PFSK-1 (cell line): Measurements from ENCODE around the gene ADGRF1.

Source experiments
- FOXP2 ChIP-seq: optimal IDR thresholded peaks from 2 replicates; pipeline ENCODE3; 2011; ENCODE audit warnings: borderline replicate concordance, control low read depth, inconsistent platforms; ENCODE audit not compliant: insufficient read depth; ENCODE audit errors: extremely low read length, extremely low read depth
- POLR2AphosphoS5 ChIP-seq: IDR thresholded peaks from 2 replicates; pipeline ENCODE4 v1.6.1; 2012; ENCODE audit warnings: low read depth, mild to moderate bottlenecking, control low read depth, low read length, moderate library complexity
- REST ChIP-seq, 2 experiments: IDR thresholded peaks; 2 replicates each; pipeline versions ENCODE4 v1.6.1 to v1.8.0; 2011 to 2012; ENCODE audit warnings: low read depth in 2 of 2, low read length in 2 of 2, control low read depth in 1 of 2, inconsistent platforms in 1 of 2, mild to moderate bottlenecking in 1 of 2, moderate library complexity in 1 of 2; ENCODE audit not compliant: insufficient read depth in 1 of 2
- SIN3A ChIP-seq: IDR thresholded peaks from 2 replicates; pipeline ENCODE4 v1.6.1; 2012; ENCODE audit warnings: mild to moderate bottlenecking, low read length, moderate library complexity, borderline replicate concordance; ENCODE audit not compliant: insufficient read depth
- TAF1 ChIP-seq: IDR thresholded peaks from 2 replicates; pipeline ENCODE4 v1.6.1; 2012; ENCODE audit warnings: low read length, control low read depth, borderline replicate concordance; ENCODE audit not compliant: insufficient read depth

ADGRF1 gene

DNA sequence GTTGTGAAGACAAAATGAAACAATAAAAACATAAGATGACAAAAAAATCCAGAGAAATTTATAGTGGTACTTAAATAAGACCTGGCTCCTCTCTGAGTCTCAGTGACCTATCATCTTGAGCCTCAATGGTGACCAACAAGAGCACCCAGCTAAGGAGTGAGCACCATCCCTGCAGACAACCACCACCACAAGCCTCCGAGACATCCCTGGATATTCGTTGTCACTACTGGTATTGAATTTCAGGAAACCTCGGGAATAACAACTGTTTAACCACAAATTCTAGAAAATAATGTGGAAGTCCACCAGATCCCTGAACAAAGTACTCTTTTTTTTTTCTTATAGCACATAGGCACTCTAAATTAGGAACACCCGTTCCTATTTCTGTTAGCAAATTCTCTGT is 88.2 kb downstream of the ADGRF1 start:
- TF ChIP-seq SIN3A (no peak), FOXP2 (no peak), TAF1 (no peak), REST (IDR thresholded peaks at IDR 0.05; ENCODE audit: insufficient read depth in 1 of 2, low read depth in 2 of 2, low read length in 2 of 2) (no peak)

DNA sequence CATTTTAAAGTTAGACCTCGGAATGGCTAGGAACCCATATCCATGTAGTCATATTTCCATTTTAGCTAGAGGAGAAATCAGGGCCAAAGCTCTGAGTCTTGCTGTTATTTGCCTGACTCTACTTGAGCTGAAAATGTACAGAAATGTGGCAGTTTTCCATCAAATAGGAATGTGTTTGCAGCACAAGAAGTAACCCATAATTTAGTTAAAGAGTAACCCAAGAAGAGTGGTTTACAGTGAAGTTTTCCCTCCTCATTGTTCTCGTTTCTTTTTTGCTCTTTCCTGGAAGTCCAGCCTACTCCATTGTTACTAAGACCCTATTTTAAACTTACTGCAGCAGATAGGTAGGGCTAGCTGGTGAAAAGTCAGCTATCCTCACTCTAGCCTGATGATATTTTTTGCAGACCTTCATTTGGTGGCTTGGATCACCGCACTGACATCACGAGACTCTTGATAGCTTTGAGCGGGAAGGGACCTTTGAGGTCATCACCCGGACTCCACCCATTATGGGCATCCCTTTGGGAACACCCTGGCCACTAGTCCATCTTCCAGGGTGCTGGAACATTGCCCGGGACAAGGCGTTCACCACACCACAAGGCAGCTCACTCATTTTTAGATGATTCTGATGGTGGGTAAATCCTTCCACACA is 92.4 kb downstream of the ADGRF1 start:
- TF ChIP-seq SIN3A (no peak), TAF1 (no peak), REST (IDR thresholded peaks at IDR 0.05; ENCODE audit: insufficient read depth in 1 of 2, low read depth in 2 of 2, low read length in 2 of 2) (no peak), FOXP2 (no peak), POLR2AphosphoS5 (no peak)

DNA sequence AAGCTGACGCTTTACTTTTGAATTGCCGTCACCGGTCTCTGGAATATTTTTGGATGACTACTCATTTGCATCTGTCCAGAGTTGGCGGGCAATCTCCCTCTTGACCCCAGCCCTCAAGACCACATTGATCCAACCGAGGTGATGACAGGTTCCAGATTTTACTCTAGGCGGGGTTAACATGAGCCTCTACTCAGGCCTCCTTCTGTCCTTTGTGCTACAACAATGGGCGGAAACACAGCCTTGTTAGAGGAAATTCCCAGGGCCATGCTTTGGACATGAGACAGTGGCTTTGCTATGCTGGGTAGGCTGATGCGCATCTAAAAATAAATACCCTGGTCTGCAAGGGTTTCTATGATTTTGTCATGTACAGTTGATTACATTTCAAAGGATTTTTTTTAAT is 93.4 kb downstream of the ADGRF1 start:
- TF ChIP-seq REST (IDR thresholded peaks at IDR 0.05; ENCODE audit: insufficient read depth in 1 of 2, low read depth in 2 of 2, low read length in 2 of 2), result 0 out of 4 replicates have a peak, but pooled peaks of 1 of the 2 experiments have one; percentile 16
- TF ChIP-seq FOXP2, result no peak
